GM21528 (cell line): ENCODE measurements around the gene ING3.
"Not testable (repeated sequence)": the region's sequence is repeated elsewhere in the genome, so short reads cannot be mapped to it uniquely, and the experiment has no call there.

Experiments
- ATAC-seq: cut with Tn5 transposase; IDR thresholded peaks from one replicate; pipeline ENCODE4 v1.9.1; 2021; ENCODE audit warnings: mild to moderate bottlenecking, moderate library complexity; ENCODE audit not compliant: unreplicated experiment, low FRiP score

Gene ING3

GRCh38 chr7:121000081-121000983 lies 49.8 kb downstream of the ING3 start:
- no peak for ATAC-seq

- no peak for ATAC-seq
Observed at GRCh38 chr7:121001234-121001906, 50.8 kb downstream of the ING3 start.

- no peak for ATAC-seq
Observed at GRCh38 chr7:121002048-121002756, 51.6 kb downstream of the ING3 start.

GRCh38 chr7:121002757-121003200 lies 52.2 kb downstream of the ING3 start:
- no peak for ATAC-seq

- ATAC-seq = no peak
Observed at GRCh38 chr7:121003986-121004685, 53.6 kb downstream of the ING3 start.

GRCh38 chr7:121005058-121005457 lies 54.5 kb downstream of the ING3 start:
- ATAC-seq = not testable (repeated sequence)

GRCh38 chr7:121005996-121006584 lies 55.5 kb downstream of the ING3 start:
- ATAC-seq = no peak

- no peak for ATAC-seq
Observed at GRCh38 chr7:121006711-121007315, 56.2 kb downstream of the ING3 start.

- no peak for ATAC-seq
Observed at GRCh38 chr7:121008816-121009215, 58.2 kb downstream of the ING3 start.

GRCh38 chr7:121011401-121011800 lies 60.8 kb downstream of the ING3 start:
- no peak for ATAC-seq

GRCh38 chr7:121012170-121012874 lies 61.7 kb downstream of the ING3 start:
- ATAC-seq = no peak

GRCh38 chr7:121012919-121013318 lies 62.3 kb downstream of the ING3 start:
- ATAC-seq = no peak

GRCh38 chr7:121015560-121015959 lies 65.0 kb downstream of the ING3 start:
- ATAC-seq = no peak

- no peak for ATAC-seq
Observed at GRCh38 chr7:121016966-121017365, 66.4 kb downstream of the ING3 start.

GRCh38 chr7:121017586-121017985 lies 67.0 kb downstream of the ING3 start:
- no peak for ATAC-seq

- ATAC-seq = no peak
Observed at GRCh38 chr7:121019018-121019417, 68.4 kb downstream of the ING3 start.

GRCh38 chr7:121020249-121020988 lies 69.8 kb downstream of the ING3 start:
- ATAC-seq = no peak
